Heart left ventricle (tissue), 16 donors: Measurements from ENCODE around the gene SERPINA12. TPM values are rescaled to one million over a fixed set of nuclear protein-coding genes. Genes with fewer than 3 reads are reported as not detected.

ENCODE experiments used
- ATAC-seq, 4 donors: fragments of 200-7000 bp; cut with Tn5 transposase; one replicate each; pipeline ENCODE4 v1.9.1; 2020 to 2022; ENCODE audit warnings: moderate library complexity in 4 of 4, mild to moderate bottlenecking in 3 of 4, moderate number of reproducible peaks in 1 of 4
- DNase-seq, 5 donors: peaks; one replicate each; pipeline ENCODE4 v3.0.0-alpha.2; 2020
- H3K27ac ChIP-seq, 12 donors: fragments of 200-600 bp; sonication (generic) in 4 of 12; one replicate each; pipeline versions ENCODE4 v1.5.0 to v1.8.0; 2016 to 2022; ENCODE audit warnings: mild to moderate bottlenecking in 2 of 12
- H3K27me3 ChIP-seq, 9 donors: fragments of 200-600 bp; sonication (generic) in 2 of 9; one replicate each; pipeline versions ENCODE4 v1.5.1 to v1.8.0; 2016 to 2022; ENCODE audit warnings: mild to moderate bottlenecking in 3 of 9
- H3K36me3 ChIP-seq, 9 donors: fragments of 200-600 bp; sonication (generic) in 2 of 9; one replicate each; pipeline versions ENCODE4 v1.5.0 to v1.8.0; 2018 to 2022; ENCODE audit warnings: mild to moderate bottlenecking in 2 of 9
- H3K4me1 ChIP-seq, 12 donors: fragments of 200-600 bp; sonication (generic) in 4 of 12; one replicate each; pipeline versions ENCODE4 v1.5.0 to v1.8.0; 2016 to 2022; ENCODE audit warnings: mild to moderate bottlenecking in 3 of 12
- H3K4me3 ChIP-seq, 12 donors: fragments of 200-600 bp; sonication (generic) in 4 of 12; one replicate each; pipeline versions ENCODE4 v1.5.0 to v1.8.0; 2017 to 2022; ENCODE audit warnings: mild to moderate bottlenecking in 9 of 12, moderate library complexity in 4 of 12
- H3K9me3 ChIP-seq, 12 donors: fragments of 200-600 bp; sonication (generic) in 4 of 12; one replicate each; pipeline versions ENCODE4 v1.5.0 to v1.8.0; 2016 to 2022; ENCODE audit warnings: mild to moderate bottlenecking in 1 of 12
- CTCF ChIP-seq, 12 donors: fragments of 200-600 bp; sonication (generic) in 4 of 12; IDR thresholded peaks; one replicate each; pipeline versions ENCODE4 v1.5.0 to v1.8.0; 2018 to 2022; ENCODE audit warnings: antibody characterized with exemption in 12 of 12, mild to moderate bottlenecking in 5 of 12
- POLR2A ChIP-seq, 2 donors: fragments of 450-650 bp; IDR thresholded peaks; one replicate each; pipeline ENCODE4 v1.6.1; 2017; ENCODE audit warnings: antibody characterized with exemption in 2 of 2, mild to moderate bottlenecking in 2 of 2, moderate library complexity in 2 of 2
- WGBS, 4 donors: extraction: QIAGEN DNeasy Blood & Tissue Kit in 2 of 4; methylation state at CpG; one replicate each; pipeline versions ENCODE4 v1.1.5 to v1.1.7; 2013 to 2018; 5-methylcytosine and 5-hydroxymethylcytosine counted together
- intact Hi-C, 10 donors: fragments of 100-400 bp; cut with DNase I; formaldehyde crosslinking; loops; one replicate each; pipeline versions ENCODE4 v1.11.1 to v1.14.2; 2022
- polyA plus RNA-seq, 2 donors: library from polyadenylated mRNA; stranded (reverse); fragments of 200-250 nt; gene quantifications; one replicate each; pipeline ENCODE4 v1.2.3, GENCODE V29; 2013
- total RNA-seq, 9 donors: library from RNA; depleted of rRNA in 2 of 9; stranded (reverse); fragments of >200 nt in 2 of 9; fragmentation: NEBNext Ultra II Directional in 3 of 9; extraction: Animal tissue kit (Norgen Biotek cat#: 25700) in 3 of 9; gene quantifications; one replicate each; pipeline versions ENCODE4 v1.1.0 to v1.2.4, GENCODE V29; 2016 to 2023
- donor health status: ischemic (EF 13 %, LVEDD 7.1; RV severe dilation, severe dysfunction).
- donor health status: healthy with polysubstance abuse.
- donor health status: DM: no; HTN: yes; CAD: no.
- donor health status: DM: no; HTN: no; CAD: no.
- donor health status: ischemic (EF 25% LVEDD 6.9; RV normal size, moderate dysfunction).
- donor health status: ischemic (EF 25% LVEDD 5.7; RV mildly dilated, moderate dysfunction).
- donor health status: healthy.
- donor health status: DM: yes; HTN: yes; CAD: no.
- donor health status: ischemic (EF 35%, LVEDD 5.7; RV mildly dilated, moderate dysfunction).
- donor health status: nonischemic (EF 11% LVEDD 7.7; RV severe dilation, severe dysfunction).
- donor health status: DM: yes; HTN: yes; CAD: no.
- donor health status: PGD.
- donor health status: ischemic (EF 29% LVEDD 5.4; RV normal size, mild dysfunction).
- donor health status: nonischemic (EF 23%, LVEDD 6.1; RV moderate dilation, normal function).

The SERPINA12 gene
- total and polyA plus RNA-seq, 11 donors: not detected

- intact Hi-C loops: no loop called here
- Histone ChIP-seq H3K27ac (no peak overlapping the region), H3K4me1 (peaks cover 0 to 3% (median 0%) of the 10 kb centered on the region in 12 donors), H3K36me3 (no peaks in the 10 kb centered on the region), H3K9me3 (peaks cover 0 to 4% (median 0%) of the 10 kb centered on the region in 12 donors), H3K4me3 (no peak overlapping the region), H3K27me3 (peaks cover 0 to 28% (median 3%) of the 10 kb centered on the region in 9 donors)
- DNase-seq (no peak), ATAC-seq (no peak)
- 47 to 83% (median 54%) methylated on average over 5 of the region's 5 CpGs for WGBS, 4 donors
- no peak for TF ChIP-seq CTCF (IDR thresholded peaks at IDR 0.05)
- TF ChIP-seq POLR2A (IDR thresholded peaks at IDR 0.05): no peak
Measured at GRCh38 chr14:94521375-94522114, 12.3 kb upstream of the SERPINA12 start.

GRCh38 chr14:94517641-94518257, 8.5 kb upstream of the SERPINA12 start:
- ATAC-seq: no peak
- DNase-seq: no peak
- Histone ChIP-seq H3K27ac (no peak overlapping the region), H3K36me3 (no peaks in the 10 kb centered on the region), H3K9me3 (no peaks in the 10 kb centered on the region), H3K4me1 (peaks cover 0 to 3% (median 0%) of the 10 kb centered on the region in 12 donors), H3K27me3 (peaks cover 0 to 11% (median 5%) of the 10 kb centered on the region in 9 donors), H3K4me3 (no peak overlapping the region)
- TF ChIP-seq CTCF (IDR thresholded peaks at IDR 0.05): no peak
- no peak for TF ChIP-seq POLR2A (IDR thresholded peaks at IDR 0.05)
- intact Hi-C loops: no loop called here
- WGBS, 4 donors: 40 to 52% (median 46%) methylated on average over 7 of the region's 7 CpGs

DNA sequence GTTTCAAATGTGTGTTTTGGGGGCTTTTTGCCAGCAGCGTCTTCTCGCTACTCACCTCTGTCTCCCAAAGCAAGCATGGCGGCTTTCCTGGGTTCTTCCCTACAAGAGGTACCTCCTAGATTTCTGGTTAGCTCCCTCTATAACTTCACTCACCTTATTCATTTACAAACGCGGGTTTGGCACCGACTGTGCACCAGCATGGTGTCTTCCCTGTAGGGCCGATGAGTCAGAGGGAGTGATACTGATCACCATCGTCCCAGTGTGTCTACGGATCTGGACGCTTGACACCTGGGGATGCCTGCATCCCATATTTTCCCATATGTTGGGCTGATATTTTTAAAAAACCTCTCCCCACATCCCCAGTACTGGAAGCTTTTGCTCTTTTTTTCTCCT, 8.0 kb upstream of the SERPINA12 start:
- 62 to 66% (median 64%) methylated on average over 10 of the region's 10 CpGs for whole genome bisulfite sequencing, 4 donors
- peaks cover 0 to 12% (median 5%) of the 10 kb centered on the region in 9 donors for H3K27me3 ChIP-seq
- no peaks in the 10 kb centered on the region for H3K9me3 ChIP-seq
- peaks cover 0 to 3% (median 0%) of the 10 kb centered on the region in 12 donors for H3K4me1 ChIP-seq
- no peak for TF ChIP-seq POLR2A (IDR thresholded peaks at IDR 0.05)
- no peak for TF ChIP-seq CTCF (IDR thresholded peaks at IDR 0.05)
- DNase-seq: no peak
- H3K27ac ChIP-seq: no peak overlapping the region
- no peaks in the 10 kb centered on the region for H3K36me3 ChIP-seq
- H3K4me3 ChIP-seq: no peak overlapping the region
- intact Hi-C loops: no loop called here
- ATAC-seq: no peak

GRCh38 chr14:94515856-94516255, 6.6 kb upstream of the SERPINA12 start:
- 85 to 88% (median 86%) methylated on average over 6 of the region's 6 CpGs for WGBS, 4 donors
- H3K27me3 ChIP-seq: peaks cover 0 to 20% (median 5%) of the 10 kb centered on the region in 9 donors
- H3K9me3 ChIP-seq: no peaks in the 10 kb centered on the region
- DNase-seq: no peak
- ATAC-seq: no peak
- H3K4me1 ChIP-seq: peaks cover 0 to 3% (median 0%) of the 10 kb centered on the region in 12 donors
- no peaks in the 10 kb centered on the region for H3K36me3 ChIP-seq
- TF ChIP-seq POLR2A (IDR thresholded peaks at IDR 0.05) (no peak), CTCF (IDR thresholded peaks at IDR 0.05) (no peak)
- intact Hi-C loops: no loop called here
- no peak overlapping the region for H3K27ac ChIP-seq
- no peak overlapping the region for H3K4me3 ChIP-seq
